HepG2 (cell line): ENCODE measurements around the gene ANKRD40. TPM values are rescaled to one million over a fixed set of nuclear protein-coding genes. Genes with fewer than 3 reads are reported as not detected.

Experiments used
- ARID4A ChIP-seq: sonication (generic); formaldehyde crosslinking; IDR thresholded peaks from 2 replicates; pipeline ENCODE4 v1.5.0; 2020; ENCODE audit warnings: mild to moderate bottlenecking, missing genetic modification reagents, borderline replicate concordance
- LRRFIP1 ChIP-seq: sonication (generic); formaldehyde crosslinking; conservative IDR thresholded peaks from 2 replicates; pipeline ENCODE4 v1.4.0; 2020; ENCODE audit warnings: missing genetic modification reagents
- PAX8 ChIP-seq: sonication (generic); formaldehyde crosslinking; IDR thresholded peaks from 2 replicates; pipeline ENCODE4 v1.8.0; 2022; ENCODE audit warnings: mild to moderate bottlenecking, missing genetic modification reagents, borderline replicate concordance
- ZBTB40 ChIP-seq, 2 experiments: fragments of 450-650 bp in 1 of 2; sonication (generic) in 1 of 2; formaldehyde crosslinking in 1 of 2; IDR thresholded peaks; 2 replicates each; pipeline versions ENCODE4 v1.6.1 to v1.8.0; 2016 to 2022; ENCODE audit warnings: antibody characterized with exemption in 1 of 2, mild to moderate bottlenecking in 1 of 2, missing genetic modification reagents in 1 of 2
- ZHX1 ChIP-seq: sonication (generic); formaldehyde crosslinking; IDR thresholded peaks from 2 replicates; pipeline ENCODE4 v1.8.1; 2022; ENCODE audit warnings: low read depth, mild to moderate bottlenecking, missing genetic modification reagents
- ZNF224 ChIP-seq: sonication (generic); formaldehyde crosslinking; IDR thresholded peaks from 2 replicates; pipeline ENCODE4 v1.5.0; 2020; ENCODE audit warnings: mild to moderate bottlenecking, missing genetic modification reagents
- ZNF503 ChIP-seq: sonication (generic); formaldehyde crosslinking; IDR thresholded peaks from 2 replicates; pipeline ENCODE4 v1.4.0; 2020; ENCODE audit warnings: missing genetic modification reagents
- polyA plus RNA-seq, 8 experiments: library from polyadenylated mRNA; depleted of rRNA in 3 of 8; stranded (reverse) in 7 of 8; unstranded in 1 of 8; fragments of >200 nt; fragmentation: Illumina TruSeq in 4 of 8; extraction: Trizol in 4 of 8; gene quantifications; 2 replicates each; pipeline versions ENCODE4 v1.2.1 to v1.2.3, GENCODE V29; 2011 to 2016; ENCODE audit warnings: low read depth in 4 of 8, missing spikeins in 1 of 8, mixed read lengths in 1 of 8; ENCODE audit not compliant: insufficient read depth in 1 of 8
- total RNA-seq, 5 experiments: library from RNA; depleted of rRNA; stranded (reverse); fragments of >200 nt; fragmentation: Illumina TruSeq; extraction: Trizol; gene quantifications; 2 replicates each; pipeline ENCODE4 v1.2.3, GENCODE V29; 2016; ENCODE audit warnings: low read depth in 1 of 5

ANKRD40 gene
- total and polyA plus RNA-seq, 2 of the 13 experiments (the other 11 are each of a cell fraction or from before 2014, with no cell fraction given): 35.0 to 46.4 TPM

- TF ChIP-seq ARID4A (CRISPR knock-in tag) (no peak), ZHX1 (CRISPR knock-in tag) (no peak), PAX8 (0 out of 2 replicates have a peak, but pooled peaks have one; percentile 40), LRRFIP1 (CRISPR knock-in tag) (no peak), ZNF224 (0 out of 2 replicates have a peak, but pooled peaks have one; percentile 3), ZNF503 (CRISPR knock-in tag) (no peak), ZBTB40 (IDR thresholded peaks at IDR 0.05) (no peak), ZBTB40 (CRISPR knock-in tag; IDR thresholded peaks at IDR 0.05) (no peak)
Observed at GRCh38 chr17:50684288-50684611, 23.5 kb downstream of the ANKRD40 start (continued).
